ENCODE results near the gene FOXK1. TPM values are rescaled to one million over a fixed set of nuclear protein-coding genes. Genes with fewer than 3 reads are reported as not detected.

The FOXK1 gene
- total RNA-seq, 2 experiments from 2014 or later, result 30.0 to 33.9 TPM

DNA sequence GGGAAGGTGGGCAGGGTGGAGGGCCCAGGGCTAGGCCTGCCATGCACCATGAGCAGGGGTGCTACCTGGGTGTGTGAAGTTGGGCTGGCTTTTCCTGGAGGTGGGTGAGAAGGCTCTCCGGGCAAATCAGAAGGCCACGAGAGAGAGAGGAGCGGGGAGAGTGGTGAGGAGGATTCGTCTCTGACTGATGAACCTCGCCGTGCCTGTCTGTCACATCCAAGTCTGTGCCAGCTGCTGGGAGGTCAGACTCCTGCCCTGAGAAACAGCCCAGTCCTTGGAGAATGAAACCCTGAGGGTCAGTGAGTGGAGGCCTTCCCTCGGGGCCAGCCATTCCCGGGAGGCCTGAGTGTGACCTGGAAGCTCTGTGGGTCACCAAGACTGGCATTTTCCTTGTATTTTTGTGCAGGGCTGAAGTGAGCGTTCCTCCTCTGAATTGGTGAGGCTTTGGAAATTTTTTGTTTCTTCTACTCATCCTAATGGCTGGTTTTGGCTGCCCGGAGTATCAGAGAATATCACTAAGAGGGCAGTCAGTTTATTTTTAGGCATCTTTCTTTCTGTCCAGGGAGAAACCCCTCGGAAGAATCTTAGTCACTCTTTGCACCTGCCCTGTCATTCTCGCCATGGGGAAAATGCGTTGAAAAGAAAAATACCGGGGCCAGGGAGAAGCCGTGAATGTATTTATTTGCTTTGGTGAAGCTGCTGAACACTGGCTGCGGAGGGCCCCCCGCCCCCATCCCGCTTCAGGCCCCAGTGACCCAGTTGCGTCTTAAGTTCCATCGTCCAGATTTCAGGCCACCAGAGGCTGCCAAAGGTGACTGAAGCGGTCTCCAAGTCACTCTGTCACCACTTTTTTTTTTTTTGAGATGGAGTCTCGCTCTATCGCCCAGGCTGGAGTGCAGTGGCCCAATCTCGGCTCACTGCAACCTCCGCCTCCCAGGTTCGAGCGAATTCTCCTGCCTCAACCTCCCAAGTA, 86.8 kb downstream of the FOXK1 start:
- H3K4me1 Mint-ChIP-seq, result peaks cover 8% of the 10 kb centered on the region
- DNase-seq (no peak), ATAC-seq (no peak)
- ChIA-PET POLR2A (no interaction called here), CTCF (no interaction called here)
- no peaks in the 10 kb centered on the region for H3K27me3 Mint-ChIP-seq
- no peaks in the 10 kb centered on the region for H3K9me3 Mint-ChIP-seq (ENCODE audit: low read depth)
- H3K36me3 Mint-ChIP-seq (ENCODE audit: low read depth), result peaks cover 5% of the 10 kb centered on the region
- no peak overlapping the region for H3K27ac Mint-ChIP-seq
- intact Hi-C loops (cut with DNase I, micrococcal nuclease), result no loop called here
- H3K4me3 Mint-ChIP-seq, result no peak overlapping the region

- ChIA-PET POLR2A (no interaction called here), CTCF (no interaction called here)
- peaks cover 17% of the 10 kb centered on the region for H3K4me1 Mint-ChIP-seq
- no peak overlapping the region for H3K4me3 Mint-ChIP-seq
- ATAC-seq (no peak), DNase-seq (no peak)
- intact Hi-C loops (cut with DNase I, micrococcal nuclease), result no loop called here
- no peaks in the 10 kb centered on the region for H3K9me3 Mint-ChIP-seq (ENCODE audit: low read depth)
- H3K27ac Mint-ChIP-seq, result peak overlapping the region; percentile 15
- no peaks in the 10 kb centered on the region for H3K27me3 Mint-ChIP-seq
- peaks cover 5% of the 10 kb centered on the region for H3K36me3 Mint-ChIP-seq (ENCODE audit: low read depth)
Measured at GRCh38 chr7:4769761-4770160, 87.7 kb downstream of the FOXK1 start.

- no peak overlapping the region for H3K27ac Mint-ChIP-seq
Measured at GRCh38 chr7:4770886-4771285, 88.8 kb downstream of the FOXK1 start.

DNA sequence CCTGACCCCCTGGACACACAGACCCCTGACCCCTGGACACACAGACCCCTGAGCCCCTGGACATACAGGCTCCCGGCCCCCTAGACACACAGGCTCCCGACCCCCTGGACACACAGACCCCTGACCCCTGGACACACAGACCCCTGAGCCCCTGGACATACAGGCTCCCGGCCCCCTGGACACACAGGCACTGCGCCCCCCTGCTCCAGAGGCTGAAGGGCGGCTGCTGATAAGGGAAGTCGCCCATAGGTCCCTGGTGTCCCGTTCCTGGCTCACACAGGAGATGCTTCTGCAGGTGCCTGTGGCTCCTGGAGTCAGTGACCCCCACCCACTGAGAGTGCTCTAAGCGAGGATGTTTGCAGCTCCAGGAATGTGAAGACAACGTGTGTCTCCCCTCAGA, 89.6 kb downstream of the FOXK1 start:
- intact Hi-C loops (cut with DNase I, micrococcal nuclease), result no loop called here
- CTCF ChIA-PET, result no interaction called here
- H3K4me3 Mint-ChIP-seq, result no peak overlapping the region
- H3K9me3 Mint-ChIP-seq (ENCODE audit: low read depth), result no peaks in the 10 kb centered on the region
- no peak overlapping the region for H3K27ac Mint-ChIP-seq
- POLR2A ChIA-PET, result no interaction called here
- DNase-seq (no peak), ATAC-seq (no peak)
- H3K27me3 Mint-ChIP-seq, result no peaks in the 10 kb centered on the region
- H3K36me3 Mint-ChIP-seq (ENCODE audit: low read depth), result peaks cover 8% of the 10 kb centered on the region
- H3K4me1 Mint-ChIP-seq, result peaks cover 26% of the 10 kb centered on the region

More at GRCh38 chr7:4770886-4771285, 88.8 kb downstream of the FOXK1 start:
- H3K27me3 Mint-ChIP-seq, result no peaks in the 10 kb centered on the region
- no peak for DNase-seq
- POLR2A ChIA-PET, result no interaction called here
- no peak for ATAC-seq
- peaks cover 5% of the 10 kb centered on the region for H3K36me3 Mint-ChIP-seq (ENCODE audit: low read depth)
- no peak overlapping the region for H3K4me3 Mint-ChIP-seq
- H3K9me3 Mint-ChIP-seq (ENCODE audit: low read depth), result no peaks in the 10 kb centered on the region
- intact Hi-C loops (cut with DNase I, micrococcal nuclease), result no loop called here
- peaks cover 19% of the 10 kb centered on the region for H3K4me1 Mint-ChIP-seq
- CTCF ChIA-PET, result interaction anchor here (0.7 kb wide), 1 partner anchor 33 kb away, joined by 3 read pairs; no protein-coding TSS in a partner anchor

DNA sequence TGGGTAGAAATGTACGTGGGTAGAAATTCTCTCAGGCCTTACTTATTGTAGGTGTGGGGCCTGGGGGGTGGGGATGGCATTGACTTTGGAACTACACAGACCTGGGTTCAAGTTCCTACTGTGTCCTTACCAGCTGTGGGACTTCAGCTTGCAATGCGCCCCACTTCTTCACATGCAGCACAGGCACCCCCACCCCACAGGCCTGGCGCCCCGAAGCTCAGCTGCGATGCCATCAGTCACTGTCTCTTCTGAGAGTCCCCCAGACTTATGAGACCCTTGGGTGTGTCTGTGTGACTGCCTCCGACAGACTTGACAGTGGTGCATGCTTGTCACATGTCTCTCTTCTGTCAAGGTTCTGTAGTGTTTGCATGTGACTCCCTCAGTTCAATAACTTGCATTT, 90.2 kb downstream of the FOXK1 start:
- ChIA-PET POLR2A (no interaction called here), CTCF (no interaction called here)
- intact Hi-C loops (cut with DNase I, micrococcal nuclease), result no loop called here
- ATAC-seq (no peak), DNase-seq (no peak)
- Mint-ChIP-seq H3K9me3 (ENCODE audit: low read depth) (no peaks in the 10 kb centered on the region), H3K4me3 (no peak overlapping the region), H3K27me3 (no peaks in the 10 kb centered on the region), H3K27ac (no peak overlapping the region), H3K36me3 (ENCODE audit: low read depth) (peaks cover 8% of the 10 kb centered on the region), H3K4me1 (peaks cover 30% of the 10 kb centered on the region)

GRCh38 chr7:4774007-4774406, 91.9 kb downstream of the FOXK1 start:
- no peak for ATAC-seq

DNA sequence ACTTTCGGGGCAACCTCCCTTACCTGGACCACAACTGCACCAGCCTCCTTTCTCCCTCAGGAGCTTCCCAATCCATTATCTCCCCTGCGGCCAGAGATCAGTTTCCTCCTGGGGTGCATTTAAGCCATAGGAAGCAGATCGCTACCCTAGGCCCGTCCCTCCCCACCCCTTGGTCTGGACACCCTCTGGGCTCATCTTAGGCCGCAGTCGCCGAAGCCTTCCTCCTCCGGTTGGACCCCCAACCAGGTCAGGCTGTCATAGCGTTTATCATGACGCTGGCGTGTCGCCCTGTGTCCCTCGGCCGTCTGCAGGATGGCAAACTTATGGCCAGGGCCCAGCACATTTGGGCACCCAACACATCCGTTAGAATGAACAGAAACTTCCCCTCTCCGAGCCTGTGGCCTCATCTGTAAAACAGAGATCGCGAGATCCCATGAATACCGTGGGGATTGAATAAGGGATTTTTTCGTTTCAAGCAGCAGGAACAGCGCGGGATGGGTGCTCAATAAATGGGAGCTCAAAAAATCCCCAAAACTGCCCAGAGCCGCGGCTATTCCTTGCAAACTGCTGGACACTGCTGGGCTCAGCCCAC, 92.7 kb downstream of the FOXK1 start:
- peak; percentile 52 for DNase-seq
- H3K27me3 Mint-ChIP-seq, result no peaks in the 10 kb centered on the region
- intact Hi-C loops (cut with DNase I, micrococcal nuclease), result loop anchor here (1.0 to 2.0 kb wide), 8 partner anchors 18 to 416 kb away; partner anchors contain the start of genes FOXK1 (in 1 of the 2), RADIL (in 1 of the 2) and WIPI2 (in 1 of the 2)
- peak; percentile 16 for ATAC-seq
- peaks cover 43% of the 10 kb centered on the region for H3K4me1 Mint-ChIP-seq
- peak overlapping the region; percentile 94 for H3K27ac Mint-ChIP-seq
- ChIA-PET POLR2A (interaction anchor here (0.6 to 1.5 kb wide), 6 partner anchors 10 to 148 kb away, joined by 3 to 10 read pairs (median 3); no protein-coding TSS in a partner anchor), CTCF (interaction anchor here (0.6 to 2.7 kb wide), 8 partner anchors 18 to 1048 kb away, joined by 3 to 19 read pairs (median 4); no protein-coding TSS in a partner anchor)
- peaks cover 14% of the 10 kb centered on the region for H3K36me3 Mint-ChIP-seq (ENCODE audit: low read depth)
- H3K4me3 Mint-ChIP-seq, result peak overlapping the region; percentile 99
- H3K9me3 Mint-ChIP-seq (ENCODE audit: low read depth), result no peaks in the 10 kb centered on the region

More at GRCh38 chr7:4774007-4774406, 91.9 kb downstream of the FOXK1 start:
- H3K9me3 Mint-ChIP-seq (ENCODE audit: low read depth), result no peaks in the 10 kb centered on the region
- peaks cover 13% of the 10 kb centered on the region for H3K36me3 Mint-ChIP-seq (ENCODE audit: low read depth)
- DNase-seq, result no peak
- H3K4me1 Mint-ChIP-seq, result peaks cover 42% of the 10 kb centered on the region
- H3K27ac Mint-ChIP-seq, result peak overlapping the region; percentile 94
- peak overlapping the region; percentile 99 for H3K4me3 Mint-ChIP-seq
- intact Hi-C loops (cut with DNase I, micrococcal nuclease), result loop anchor here in 1 of 2 experiments (2.0 kb wide), 1 partner anchor 49 kb away; no protein-coding TSS in a partner anchor
- CTCF ChIA-PET, result interaction anchor here (0.6 kb wide), 1 partner anchor 1049 kb away, joined by 3 read pairs; no protein-coding TSS in a partner anchor
- POLR2A ChIA-PET, result no interaction called here
- no peaks in the 10 kb centered on the region for H3K27me3 Mint-ChIP-seq

DNA sequence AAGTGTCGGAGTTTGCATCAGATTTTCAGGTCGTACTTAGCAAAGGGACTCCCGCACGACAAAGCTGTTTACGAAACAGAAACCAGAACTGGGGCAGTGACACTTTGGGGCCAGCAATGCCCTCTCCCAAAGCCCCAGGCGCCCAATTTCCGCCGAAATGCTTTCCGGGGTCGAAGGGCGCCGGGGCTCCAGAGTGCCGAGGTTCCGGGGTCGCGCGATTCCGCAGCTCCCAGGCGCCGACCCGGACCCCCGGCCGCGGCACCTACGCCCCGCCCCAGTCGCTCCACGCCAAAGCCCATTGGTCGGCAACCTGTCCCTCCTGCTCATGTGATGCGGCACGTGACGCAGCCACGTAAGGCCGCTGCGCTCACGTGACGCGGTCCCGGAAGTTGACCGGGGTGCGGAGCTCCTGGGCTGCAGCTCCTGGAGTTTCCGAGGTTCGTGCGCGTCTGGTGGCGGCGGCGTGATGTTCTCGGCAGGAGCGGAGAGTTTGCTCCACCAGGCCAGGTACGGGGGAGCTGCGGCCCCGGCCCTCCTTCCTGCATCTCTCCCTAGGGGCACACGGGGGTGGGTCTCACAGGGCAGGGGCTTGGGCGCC, 93.3 kb downstream of the FOXK1 start, which contains the start of gene AP5Z1:
AP5Z1 (plus strand) TSS at position 374 of the 598 bp plus-strand sequence; CDS start at position 467, 93 bp downstream.
- intact Hi-C loops (cut with DNase I, micrococcal nuclease), result loop anchor here (1.0 to 2.0 kb wide), 8 partner anchors 17 to 415 kb away; partner anchors contain the start of genes FOXK1 (in 1 of the 2), RADIL (in 1 of the 2) and WIPI2 (in 1 of the 2)
- H3K27ac Mint-ChIP-seq, result peak within 1 kb of the TSS; percentile 94
- H3K4me1 Mint-ChIP-seq, result peaks cover 43% of the 10 kb centered on the region
- ChIA-PET POLR2A (interaction anchor here (0.6 to 1.5 kb wide), 7 partner anchors 9 to 647 kb away, joined by 3 to 10 read pairs (median 3); no protein-coding TSS in a partner anchor), CTCF (interaction anchor here (0.6 to 2.7 kb wide), 11 partner anchors 17 to 1738 kb away, joined by 3 to 19 read pairs (median 3); no protein-coding TSS in a partner anchor)
- ATAC-seq (peak; percentile 94), DNase-seq (peak; percentile 97)
- no peaks in the 10 kb centered on the region for H3K9me3 Mint-ChIP-seq (ENCODE audit: low read depth)
- H3K36me3 Mint-ChIP-seq (ENCODE audit: low read depth), result peaks cover 14% of the 10 kb centered on the region
- H3K27me3 Mint-ChIP-seq, result no peaks in the 10 kb centered on the region
- H3K4me3 Mint-ChIP-seq, result peak within 1 kb of the TSS; percentile 99

- Mint-ChIP-seq H3K9me3 (ENCODE audit: low read depth) (no peaks in the 10 kb centered on the region), H3K36me3 (ENCODE audit: low read depth) (peaks cover 9% of the 10 kb centered on the region), H3K4me3 (peak overlapping the region; percentile 99), H3K27me3 (no peaks in the 10 kb centered on the region), H3K4me1 (peaks cover 41% of the 10 kb centered on the region), H3K27ac (peak overlapping the region; percentile 94)
- peak; percentile 23 for ATAC-seq
- POLR2A ChIA-PET, result interaction anchor here (0.6 to 1.5 kb wide), 6 partner anchors 15 to 646 kb away, joined by 3 to 10 read pairs (median 8); no protein-coding TSS in a partner anchor
- intact Hi-C loops (cut with DNase I, micrococcal nuclease), result loop anchor here (1.0 to 2.0 kb wide), 8 partner anchors 16 to 414 kb away; partner anchors contain the start of genes FOXK1 (in 1 of the 2), RADIL (in 1 of the 2) and WIPI2 (in 1 of the 2)
- CTCF ChIA-PET, result interaction anchor here (0.6 to 2.7 kb wide), 11 partner anchors 13 to 1739 kb away, joined by 3 to 19 read pairs (median 4); no protein-coding TSS in a partner anchor
- peak; percentile 66 for DNase-seq
Measured at GRCh38 chr7:4775848-4776623, 93.9 kb downstream of the FOXK1 start.

GRCh38 chr7:4779118-4779517, 97.0 kb downstream of the FOXK1 start:
- POLR2A ChIA-PET, result no interaction called here
- H3K27ac Mint-ChIP-seq, result no peak overlapping the region
- peaks cover 33% of the 10 kb centered on the region for H3K4me1 Mint-ChIP-seq
- H3K9me3 Mint-ChIP-seq (ENCODE audit: low read depth), result no peaks in the 10 kb centered on the region
- DNase-seq, result no peak
- CTCF ChIA-PET, result interaction anchor here (0.6 to 1.4 kb wide), 3 partner anchors 13 to 104 kb away, joined by 3 to 5 read pairs (median 4); partner anchors contain the start of gene RADIL
- H3K36me3 Mint-ChIP-seq (ENCODE audit: low read depth), result peaks cover 15% of the 10 kb centered on the region
- H3K4me3 Mint-ChIP-seq, result no peak overlapping the region
- intact Hi-C loops (cut with DNase I, micrococcal nuclease), result no loop called here
- H3K27me3 Mint-ChIP-seq, result no peaks in the 10 kb centered on the region
- no peak for ATAC-seq

Data from activated CD4-positive, alpha-beta T cell treated with anti-CD3 and anti-CD28 coated beads for 36 hours (primary cell).